Erythroblast (primary cell): ENCODE measurements around the gene SEC31B.

ENCODE experiments used
- GATA1 ChIP-seq: IDR thresholded peaks from 2 replicates; pipeline ENCODE4 v1.6.1; 2011; ENCODE audit warnings: low read depth, mild to moderate bottlenecking, control low read depth, low read length, moderate library complexity
- POLR2A ChIP-seq: IDR thresholded peaks from 2 replicates; pipeline ENCODE4 v1.6.1; 2011; ENCODE audit warnings: mild to moderate bottlenecking, low read length

- TF ChIP-seq POLR2A (no peak), GATA1 (no peak)
Observed at GRCh38 chr10:100553929-100554328, 34.3 kb upstream of the SEC31B start.
